Activated CD8-positive, alpha-beta memory T cell treated with anti-CD3 and anti-CD28 coated beads for 1 hour (primary cell): ENCODE data around the gene CD74.
"Not testable (repeated sequence)": the region's sequence is repeated elsewhere in the genome, so short reads cannot be mapped to it uniquely, and the experiment has no call there.

Source experiments
- DNase-seq, 2 donors: peaks; one replicate each; pipeline ENCODE4 v3.0.0-alpha.2; 2020; ENCODE audit warnings: low read depth in 1 of 2; ENCODE audit errors: extremely low read depth in 1 of 2

Gene CD74

DNA sequence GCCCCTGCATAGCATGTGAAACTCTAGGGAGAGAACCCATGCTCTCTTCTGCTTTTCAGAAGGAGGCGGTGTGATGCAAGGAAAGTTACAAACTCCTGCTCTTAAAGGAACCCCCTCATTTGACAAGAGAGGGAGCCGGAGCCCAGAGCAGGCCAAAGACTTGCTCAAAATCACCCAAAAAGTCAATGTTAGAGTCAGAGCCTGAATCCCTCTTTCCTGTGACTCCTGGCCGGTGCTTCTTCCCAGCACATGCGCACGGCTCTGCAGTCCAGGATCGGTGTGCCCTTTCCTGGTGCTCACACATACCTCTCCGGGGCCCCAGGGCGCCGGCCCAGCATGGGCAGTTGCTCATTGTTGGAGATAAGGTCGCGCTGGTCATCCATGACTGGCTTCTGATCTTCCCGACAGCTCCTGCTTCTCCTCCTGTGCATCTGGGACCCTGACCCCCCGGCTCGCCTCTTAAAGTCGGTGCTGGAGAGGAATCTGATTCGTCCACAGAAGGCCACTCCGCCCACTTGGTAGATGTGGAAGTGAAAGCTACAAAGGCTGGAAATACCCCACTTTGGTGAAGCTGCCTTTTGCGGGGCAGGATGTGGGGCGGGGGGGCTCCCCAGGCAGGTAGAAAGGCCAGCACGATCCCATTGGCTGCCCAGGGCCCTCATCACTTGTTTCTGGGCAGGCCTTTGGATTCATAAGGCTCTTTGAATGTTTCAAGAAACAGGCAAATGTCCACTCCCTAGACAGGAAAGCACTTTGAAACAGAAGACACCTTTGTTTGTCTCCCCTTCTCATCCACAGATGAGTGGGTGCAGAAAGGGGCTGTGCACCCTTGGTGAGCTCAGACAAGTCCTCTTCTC, at the start of gene CD74:
TSS of gene CD74 (minus strand) at position 592 of the 857 bp plus-strand sequence. CDS start at position 431, 161 bp downstream.
- DNase-seq: peak; percentile 80 to 85

DNA sequence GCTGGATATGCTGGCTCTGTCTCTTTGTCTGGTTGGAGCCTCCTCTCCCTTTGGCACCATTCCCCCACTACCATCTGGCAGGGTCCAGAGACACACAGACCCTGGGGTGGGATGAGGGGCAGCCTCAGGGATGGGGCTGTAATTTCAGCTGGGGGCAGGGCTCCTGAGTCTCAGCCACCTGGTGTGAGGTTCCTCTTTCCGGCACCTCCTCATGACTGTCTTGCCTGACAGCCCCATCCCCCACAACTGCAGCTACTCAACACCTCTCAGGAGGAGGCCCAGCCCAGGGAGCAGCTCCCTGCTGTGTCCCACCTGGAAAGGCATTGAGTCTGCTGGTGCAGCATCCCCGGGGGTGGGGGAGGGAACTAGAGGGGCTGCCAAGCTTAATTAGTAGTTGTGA, 48.5 kb upstream of the CD74 start:
- DNase-seq: no peak

DNA sequence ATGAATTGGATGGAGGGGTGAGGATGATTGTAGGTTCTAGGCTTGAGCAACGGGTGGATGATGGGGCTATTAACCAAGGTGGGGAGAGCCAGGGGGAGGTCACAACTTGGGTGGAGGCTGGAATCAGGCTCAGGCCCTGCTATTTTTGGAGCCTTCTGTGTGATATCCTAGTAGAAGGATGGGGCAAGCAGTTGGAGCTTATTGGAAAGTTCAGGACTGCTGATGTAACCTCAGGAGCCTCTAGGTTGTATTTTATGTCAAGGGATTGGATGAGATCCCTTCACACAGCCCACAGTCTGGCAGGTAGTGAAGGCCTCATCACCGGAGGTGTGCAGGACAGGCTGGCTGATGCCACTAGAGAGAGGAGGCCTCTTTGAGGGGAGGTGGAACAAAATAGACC, 48.1 kb upstream of the CD74 start:
- no peak for DNase-seq

- peak; percentile 58 to 83 for DNase-seq
These were observed 46.3 kb upstream of the CD74 start for GRCh38 chr5:150458802-150459557.

- DNase-seq: no peak
These were observed 45.0 kb upstream of the CD74 start for GRCh38 chr5:150457562-150458240.

GRCh38 chr5:150457121-150457520, 44.4 kb upstream of the CD74 start:
- no peak for DNase-seq

DNA sequence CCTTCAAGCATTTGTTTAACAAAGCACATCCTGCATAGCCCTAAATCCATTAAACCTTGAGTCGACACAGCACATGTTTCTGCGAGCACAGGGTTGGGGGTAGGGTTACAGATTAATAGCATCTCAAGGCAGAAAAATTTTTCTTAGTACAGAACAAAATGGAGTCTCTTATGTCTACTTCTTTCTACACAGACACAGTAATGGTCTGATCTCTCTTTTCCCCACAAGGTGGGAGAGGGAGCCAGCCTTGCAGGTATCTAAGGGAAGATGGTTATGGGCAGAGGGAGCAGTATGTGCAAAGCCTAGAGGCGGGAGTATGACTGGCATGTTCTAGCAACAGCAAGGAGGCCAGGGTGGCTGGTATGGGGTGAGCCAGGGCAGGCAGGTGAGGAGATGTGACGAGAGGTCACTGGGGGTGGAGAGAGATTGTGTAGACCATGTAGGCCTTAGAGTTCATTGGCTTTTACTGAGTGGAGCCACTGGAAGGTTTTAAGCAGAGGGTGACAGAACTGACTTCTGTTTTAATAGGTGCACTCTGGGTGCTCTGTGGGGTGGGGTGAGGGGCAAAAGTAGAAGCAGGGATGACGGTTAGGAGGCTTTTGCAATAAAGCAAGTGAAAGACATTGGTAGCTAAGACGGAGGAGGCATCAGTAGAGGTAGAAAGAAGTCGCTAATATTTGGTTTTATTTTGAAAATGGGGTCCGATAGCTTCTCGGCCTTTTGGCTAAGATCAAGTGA, 42.0 kb upstream of the CD74 start:
- no peak for DNase-seq

- not testable (repeated sequence) for DNase-seq
These were observed 41.3 kb upstream of the CD74 start for GRCh38 chr5:150454027-150454426.

GRCh38 chr5:150452914-150453313, 40.2 kb upstream of the CD74 start:
- DNase-seq: no peak

DNA sequence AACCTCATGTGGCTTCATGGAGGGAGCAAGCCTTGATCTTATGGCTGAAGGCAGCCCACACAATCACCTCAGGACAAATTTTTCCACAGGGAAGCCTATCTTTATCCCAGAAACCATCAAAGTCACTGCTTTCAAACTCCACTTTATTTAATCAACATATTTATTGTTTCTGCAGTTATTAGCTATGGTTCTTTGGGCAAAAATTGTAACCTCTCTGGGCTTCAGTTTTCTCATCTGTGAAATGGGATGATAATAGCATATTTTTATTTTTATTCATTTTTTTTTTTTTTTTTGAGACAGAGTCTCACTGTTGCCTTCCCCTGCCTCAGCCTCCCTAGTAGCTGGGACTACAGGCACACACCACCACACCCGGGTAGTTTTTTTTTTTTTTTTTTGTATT, 38.9 kb upstream of the CD74 start:
- DNase-seq: no peak

- DNase-seq: peak; percentile 85 to 90
These were observed 37.0 kb upstream of the CD74 start, which contains the start of gene RPS14 for GRCh38 chr5:150449517-150450339. TSS of gene RPS14 (minus strand) at chr5:150449739. CDS start at chr5:150447733, 2,006 bp downstream.

DNA sequence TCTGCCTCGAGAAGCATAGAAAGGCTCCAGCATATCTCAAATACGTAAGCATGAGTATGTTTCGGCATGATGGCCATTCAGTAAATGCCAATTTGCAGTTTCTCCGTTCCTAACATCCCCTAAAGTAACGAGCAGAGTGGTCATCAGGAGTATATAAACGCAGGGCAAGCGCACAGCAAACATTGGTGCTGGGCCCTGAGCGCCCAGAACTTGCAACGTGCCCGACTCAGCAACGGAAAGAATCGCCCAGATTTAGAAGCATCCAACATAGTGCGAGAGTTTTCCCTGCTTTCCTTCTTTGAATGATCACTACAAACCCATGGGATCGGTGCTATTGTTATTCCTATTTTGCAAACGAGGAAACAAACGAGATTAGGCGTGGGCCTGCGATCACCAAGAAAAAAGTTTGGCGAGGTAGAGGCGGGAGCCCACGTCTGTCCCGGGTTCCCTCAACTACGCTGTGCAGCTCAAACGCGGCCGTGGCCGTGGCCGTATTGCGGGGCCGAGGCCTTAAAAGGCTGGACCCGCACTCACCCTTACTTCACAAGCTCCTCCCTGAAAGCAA, 36.3 kb upstream of the CD74 start:
- DNase-seq: no peak

GRCh38 chr5:150448334-150448733, 35.6 kb upstream of the CD74 start:
- no peak for DNase-seq

DNA sequence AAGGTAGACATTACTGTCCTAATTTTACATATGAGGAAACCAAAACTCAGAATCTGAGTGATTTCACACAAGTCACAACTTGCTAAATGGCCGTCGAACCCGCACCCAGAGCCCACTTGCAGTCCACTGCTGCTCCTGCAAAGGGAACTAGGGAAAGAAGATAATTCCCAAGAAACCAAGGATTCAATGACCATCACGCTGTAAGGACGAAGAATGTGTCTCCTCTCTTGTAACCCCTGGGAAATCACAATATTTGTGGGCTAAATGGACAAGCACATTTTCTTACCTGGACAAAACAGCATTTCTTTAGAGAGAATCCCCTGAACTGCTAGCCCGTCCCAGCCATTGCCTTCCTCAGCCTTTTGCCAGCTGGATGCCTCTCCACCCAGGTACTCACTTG, 34.5 kb upstream of the CD74 start:
- no peak for DNase-seq

DNA sequence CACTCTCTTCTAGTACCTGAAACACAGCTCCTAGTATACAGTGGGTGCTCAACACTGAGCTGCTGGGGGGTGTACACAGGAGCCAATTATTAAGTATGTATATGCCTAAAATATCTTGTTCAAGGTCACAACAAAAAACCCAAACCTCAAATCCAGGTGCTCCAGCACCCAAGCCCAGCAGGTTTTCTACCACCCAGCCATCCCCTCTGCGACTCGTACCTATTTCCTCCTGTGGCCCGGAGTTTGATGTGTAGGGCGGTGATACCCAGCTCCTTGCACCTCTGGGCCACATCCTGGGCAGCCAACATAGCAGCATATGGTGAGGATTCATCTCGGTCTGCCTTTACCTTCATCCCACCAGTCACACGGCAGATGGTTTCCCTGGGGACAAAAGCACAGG, 33.9 kb upstream of the CD74 start:
- no peak for DNase-seq

DNA sequence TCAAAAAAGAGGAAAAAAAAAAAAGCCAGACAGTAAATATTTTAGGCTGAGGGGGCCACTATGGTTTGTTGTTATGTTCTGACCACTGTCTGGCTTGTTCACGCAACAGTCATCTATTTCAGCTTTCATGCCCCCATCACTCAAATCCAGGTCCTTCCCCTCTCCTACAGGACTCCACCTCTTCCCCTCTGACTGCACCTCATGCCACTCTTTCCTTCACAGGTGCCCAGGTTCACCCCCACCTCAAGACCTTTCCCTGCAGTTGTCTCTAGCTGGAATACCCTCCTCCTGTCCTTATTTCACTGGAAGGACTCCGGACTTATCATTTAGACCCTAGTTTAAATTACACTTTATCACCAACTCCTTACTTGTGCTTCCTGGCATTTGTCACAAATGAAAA, 33.4 kb upstream of the CD74 start:
- DNase-seq: no peak

DNA sequence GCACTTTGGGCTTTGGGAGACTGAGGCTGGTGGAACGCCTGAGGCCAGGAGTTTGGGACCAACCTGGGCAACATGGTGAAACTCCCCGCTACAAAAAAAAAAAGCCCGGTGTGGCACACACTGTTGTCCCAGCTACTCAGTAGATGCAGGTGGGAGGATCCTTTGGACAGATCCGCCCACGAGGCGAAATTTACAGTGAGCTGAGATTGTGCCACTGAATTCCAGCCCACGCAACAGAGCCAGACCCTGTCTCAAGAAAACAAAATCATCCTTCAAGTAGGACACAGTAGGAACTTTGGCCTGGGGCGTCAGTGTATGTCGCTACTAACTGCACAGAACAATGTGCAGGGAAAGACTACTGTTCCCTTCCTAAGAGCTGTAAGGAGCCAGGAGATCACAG, 32.1 kb upstream of the CD74 start:
- no peak for DNase-seq

GRCh38 chr5:150443242-150444075, 30.7 kb upstream of the CD74 start:
- DNase-seq: no peak

GRCh38 chr5:150442699-150443080, 30.0 kb upstream of the CD74 start:
- no peak for DNase-seq
